GM19397 (cell line): Measurements from ENCODE around the gene USP32.

Experiments
- ATAC-seq: cut with Tn5 transposase; IDR thresholded peaks from one replicate; pipeline ENCODE4 v1.9.1; 2021; ENCODE audit warnings: mild to moderate bottlenecking, moderate library complexity; ENCODE audit not compliant: unreplicated experiment

The USP32 gene

GRCh38 chr17:60139438-60140285 lies 252.3 kb downstream of the USP32 start:
- no peak for ATAC-seq

- no peak for ATAC-seq
Measured at GRCh38 chr17:60138769-60139437, 253.0 kb downstream of the USP32 start.

- ATAC-seq = no peak
Measured at GRCh38 chr17:60137731-60138130, 254.2 kb downstream of the USP32 start.

GRCh38 chr17:60135951-60136666 lies 255.8 kb downstream of the USP32 start:
- no peak for ATAC-seq

- peak; percentile 85 for ATAC-seq
Measured at GRCh38 chr17:60135151-60135950, 256.6 kb downstream of the USP32 start.

GRCh38 chr17:60134396-60135150 lies 257.4 kb downstream of the USP32 start:
- ATAC-seq = no peak

GRCh38 chr17:60130466-60130865 lies 261.5 kb downstream of the USP32 start:
- no peak for ATAC-seq

GRCh38 chr17:60129164-60129563 lies 262.8 kb downstream of the USP32 start:
- no peak for ATAC-seq
